ENCODE data around the gene MGAT4C.

The MGAT4C gene

DNA sequence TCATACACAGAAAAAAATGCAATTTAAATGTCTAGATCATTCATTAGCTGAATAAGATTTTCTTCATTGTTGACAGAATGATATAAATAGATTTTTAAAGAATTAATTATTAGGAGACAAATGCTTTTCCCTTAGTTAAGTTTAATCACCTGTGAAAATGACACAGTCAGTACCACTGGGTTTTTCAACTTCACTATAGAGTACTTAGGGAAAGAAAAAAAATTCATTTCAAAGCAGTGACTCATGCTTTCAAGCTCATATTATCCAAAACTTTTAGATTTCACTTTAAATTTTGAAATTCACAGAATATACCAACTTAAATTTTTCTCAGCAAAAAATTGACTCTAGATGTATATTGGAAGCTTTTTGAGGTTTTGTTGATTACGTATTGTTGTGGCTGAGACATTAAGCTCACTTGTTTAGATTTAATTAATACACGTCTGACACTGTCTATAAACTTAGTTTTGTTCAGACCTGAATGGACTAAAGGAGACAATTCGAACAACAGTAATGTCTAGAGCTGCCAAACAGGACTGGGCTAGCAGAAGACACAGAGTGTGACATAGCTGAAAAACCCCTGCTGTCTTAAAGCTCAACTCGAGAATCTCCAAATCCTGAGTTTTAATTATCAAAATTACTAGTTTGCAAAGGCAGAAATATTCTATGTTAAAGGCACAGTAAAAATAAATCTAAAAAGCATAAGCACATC lies 1.6 kb downstream of the MGAT4C start:
- DNase-seq (ENCODE audit: low read depth) = no peak
- TF ChIP-seq, protein P1, sequence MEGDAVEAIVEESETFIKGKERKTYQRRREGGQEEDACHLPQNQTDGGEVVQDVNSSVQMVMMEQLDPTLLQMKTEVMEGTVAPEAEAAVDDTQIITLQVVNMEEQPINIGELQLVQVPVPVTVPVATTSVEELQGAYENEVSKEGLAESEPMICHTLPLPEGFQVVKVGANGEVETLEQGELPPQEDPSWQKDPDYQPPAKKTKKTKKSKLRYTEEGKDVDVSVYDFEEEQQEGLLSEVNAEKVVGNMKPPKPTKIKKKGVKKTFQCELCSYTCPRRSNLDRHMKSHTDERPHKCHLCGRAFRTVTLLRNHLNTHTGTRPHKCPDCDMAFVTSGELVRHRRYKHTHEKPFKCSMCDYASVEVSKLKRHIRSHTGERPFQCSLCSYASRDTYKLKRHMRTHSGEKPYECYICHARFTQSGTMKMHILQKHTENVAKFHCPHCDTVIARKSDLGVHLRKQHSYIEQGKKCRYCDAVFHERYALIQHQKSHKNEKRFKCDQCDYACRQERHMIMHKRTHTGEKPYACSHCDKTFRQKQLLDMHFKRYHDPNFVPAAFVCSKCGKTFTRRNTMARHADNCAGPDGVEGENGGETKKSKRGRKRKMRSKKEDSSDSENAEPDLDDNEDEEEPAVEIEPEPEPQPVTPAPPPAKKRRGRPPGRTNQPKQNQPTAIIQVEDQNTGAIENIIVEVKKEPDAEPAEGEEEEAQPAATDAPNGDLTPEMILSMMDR (IDR thresholded peaks at IDR 0.05; ENCODE audit: insufficient read depth, low read depth, low read length, missing control alignments) = no peak
- no peak overlapping the region for H3K4me3 ChIP-seq (ENCODE audit: low read depth, low read length)

DNA sequence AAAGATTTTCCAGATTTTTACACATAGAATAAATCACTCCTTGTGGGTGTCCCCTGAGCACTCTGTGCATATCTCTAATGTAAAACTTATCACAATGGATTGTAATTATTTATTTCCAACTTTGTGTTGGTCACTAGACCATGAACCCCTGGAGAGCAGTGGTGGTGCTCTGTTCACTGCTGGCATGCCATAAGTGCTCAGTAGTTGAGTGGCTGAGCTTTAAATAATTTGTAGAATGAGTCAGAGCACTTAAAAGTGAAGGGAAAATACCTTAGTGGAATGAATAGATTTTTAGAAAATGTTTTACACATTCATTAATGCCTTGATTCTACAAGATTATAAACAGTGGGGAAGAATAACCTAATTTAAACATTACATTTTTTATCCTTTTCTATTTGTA lies 6.3 kb downstream of the MGAT4C start:
- TF ChIP-seq, protein P1 (IDR thresholded peaks at IDR 0.05; ENCODE audit: insufficient read depth, low read depth, low read length, missing control alignments) = no peak
- H3K4me3 ChIP-seq (ENCODE audit: low read depth, low read length) = no peak overlapping the region
- DNase-seq (ENCODE audit: low read depth) = no peak

- no peak overlapping the region for H3K4me3 ChIP-seq (ENCODE audit: low read depth, low read length)
- DNase-seq (ENCODE audit: low read depth) = no peak
- TF ChIP-seq, protein P1 (IDR thresholded peaks at IDR 0.05; ENCODE audit: insufficient read depth, low read depth, low read length, missing control alignments) = no peak
Observed at GRCh38 chr12:86249276-86249675, 6.9 kb downstream of the MGAT4C start.

- TF ChIP-seq, protein P1 (IDR thresholded peaks at IDR 0.05; ENCODE audit: insufficient read depth, low read depth, low read length, missing control alignments) = no peak
Observed at GRCh38 chr12:86247871-86248270, 8.3 kb downstream of the MGAT4C start.

GRCh38 chr12:86241600-86241999 lies 14.6 kb downstream of the MGAT4C start:
- no peak overlapping the region for H3K4me3 ChIP-seq (ENCODE audit: low read depth, low read length)
- TF ChIP-seq, protein P1 (IDR thresholded peaks at IDR 0.05; ENCODE audit: insufficient read depth, low read depth, low read length, missing control alignments) = no peak
- no peak for DNase-seq (ENCODE audit: low read depth)

More at GRCh38 chr12:86247871-86248270, 8.3 kb downstream of the MGAT4C start:
- DNase-seq (ENCODE audit: low read depth) = no peak
- H3K4me3 ChIP-seq (ENCODE audit: low read depth, low read length) = no peak overlapping the region

GRCh38 chr12:86234316-86234855 lies 21.8 kb downstream of the MGAT4C start:
- H3K4me3 ChIP-seq (ENCODE audit: low read depth, low read length) = no peak overlapping the region
- DNase-seq (ENCODE audit: low read depth) = no peak
- TF ChIP-seq, protein P1 (IDR thresholded peaks at IDR 0.05; ENCODE audit: insufficient read depth, low read depth, low read length, missing control alignments) = no peak

GRCh38 chr12:86233126-86233525 lies 23.1 kb downstream of the MGAT4C start:
- TF ChIP-seq, protein P1 (IDR thresholded peaks at IDR 0.05; ENCODE audit: insufficient read depth, low read depth, low read length, missing control alignments) = no peak
- DNase-seq (ENCODE audit: low read depth) = no peak
- no peak overlapping the region for H3K4me3 ChIP-seq (ENCODE audit: low read depth, low read length)

Data from GM12865 (cell line).